OCI-LY1 (cell line): ENCODE results near the gene GPR39.

Experiments
- H2AFZ ChIP-seq: fragments of 200-600 bp; sonication (generic), shearing (Covaris generic); 2 replicates; pipeline ENCODE4 v1.6.0; 2014; ENCODE audit warnings: antibody characterized with exemption, mild to moderate bottlenecking, low read length
- H3F3A ChIP-seq: fragments of 200-600 bp; sonication (generic), shearing (Covaris generic); 2 replicates; pipeline ENCODE4 v1.6.0; 2014; ENCODE audit warnings: mild to moderate bottlenecking, antibody characterized with exemption, low read length, moderate library complexity; ENCODE audit not compliant: insufficient read depth
- H3K27ac ChIP-seq: fragments of 200-600 bp; sonication (generic); 2 replicates; pipeline ENCODE4 v1.5.1; 2014; ENCODE audit warnings: low read length, mixed run types, mild to moderate bottlenecking, low read depth; ENCODE audit not compliant: poor library complexity, severe bottlenecking
- H3K27me3 ChIP-seq: fragments of 200-600 bp; sonication (generic); 2 replicates; pipeline ENCODE4 v1.6.0; 2014; ENCODE audit warnings: antibody characterized with exemption, mild to moderate bottlenecking, low read length, moderate library complexity; ENCODE audit not compliant: insufficient read depth
- H3K36me3 ChIP-seq: fragments of 200-600 bp; sonication (generic); 2 replicates; pipeline ENCODE4 v1.6.1; 2014; ENCODE audit warnings: mild to moderate bottlenecking, antibody characterized with exemption, low read length, moderate library complexity, mixed read lengths; ENCODE audit not compliant: insufficient read depth
- H3K4me1 ChIP-seq: fragments of 200-600 bp; sonication (generic); 2 replicates; pipeline ENCODE4 v1.5.1; 2014; ENCODE audit warnings: mild to moderate bottlenecking, low read length, moderate library complexity; ENCODE audit not compliant: insufficient read depth, severe bottlenecking
- H3K4me2 ChIP-seq: fragments of 200-600 bp; sonication (generic), shearing (Covaris generic); 2 replicates; pipeline ENCODE4 v1.6.1; 2014; ENCODE audit warnings: low read length
- H3K4me3 ChIP-seq: fragments of 200-600 bp; sonication (generic); 2 replicates; pipeline ENCODE4 v1.5.1; 2014; ENCODE audit warnings: low read length, low read depth, mild to moderate bottlenecking, mixed read lengths; ENCODE audit not compliant: poor library complexity, severe bottlenecking
- H3K79me2 ChIP-seq: fragments of 200-600 bp; shearing (Covaris generic); 2 replicates; pipeline ENCODE4 v1.6.1; 2016; ENCODE audit warnings: mixed run types, low read length, mixed read lengths; ENCODE audit not compliant: insufficient read depth
- H3K9ac ChIP-seq: fragments of 200-600 bp; sonication (generic), shearing (Covaris generic); 2 replicates; pipeline ENCODE4 v1.6.1; 2014; ENCODE audit warnings: mild to moderate bottlenecking, low read length, mixed read lengths
- H3K9me2 ChIP-seq: fragments of 200-600 bp; sonication (generic), shearing (Covaris generic); 2 replicates; pipeline ENCODE4 v1.6.1; 2014; ENCODE audit warnings: low read depth, mild to moderate bottlenecking, low read length, mixed read lengths
- H3K9me3 ChIP-seq: fragments of 200-600 bp; shearing (Covaris generic); 2 replicates; pipeline ENCODE4 v1.6.1; 2014; ENCODE audit warnings: low read length, mixed read lengths
- H4K20me1 ChIP-seq: fragments of 200-600 bp; sonication (generic), shearing (Covaris generic); 2 replicates; pipeline ENCODE4 v1.6.0; 2016; ENCODE audit warnings: mild to moderate bottlenecking, low read length; ENCODE audit not compliant: insufficient read depth
- CTCF ChIP-seq: fragments of 200-600 bp; sonication (generic), shearing (Covaris generic); IDR thresholded peaks from 2 replicates; pipeline ENCODE4 v1.5.1; 2017; ENCODE audit warnings: mild to moderate bottlenecking, antibody characterized with exemption, low read length, moderate library complexity, mixed read lengths
- EZH2 ChIP-seq: fragments of 200-600 bp; sonication (generic), shearing (Covaris generic); IDR thresholded peaks from 2 replicates; pipeline ENCODE4 v1.8.0; 2017; ENCODE audit warnings: borderline replicate concordance, mixed run types, mild to moderate bottlenecking, antibody characterized with exemption, low read length, moderate library complexity, mixed read lengths

The GPR39 gene

GRCh38 chr2:132595186-132595585 lies 178.6 kb downstream of the GPR39 start:
- H3K4me2 ChIP-seq: no peak overlapping the region
- H3K27ac ChIP-seq: no peak overlapping the region
- TF ChIP-seq EZH2 (no peak), CTCF (no peak)
- no peaks in the 10 kb centered on the region for H3K9me3 ChIP-seq
- no peak overlapping the region for H2AFZ ChIP-seq
- no peaks in the 10 kb centered on the region for H3K79me2 ChIP-seq
- no peaks in the 10 kb centered on the region for H3K36me3 ChIP-seq
- no peaks in the 10 kb centered on the region for H4K20me1 ChIP-seq
- no peaks in the 10 kb centered on the region for H3K4me1 ChIP-seq
- H3K27me3 ChIP-seq: no peaks in the 10 kb centered on the region
- H3F3A ChIP-seq: no peaks in the 10 kb centered on the region
- H3K4me3 ChIP-seq: no peak overlapping the region
- no peaks in the 10 kb centered on the region for H3K9me2 ChIP-seq
- no peak overlapping the region for H3K9ac ChIP-seq

- Histone ChIP-seq H3K4me2 (no peak overlapping the region), H3K27ac (no peak overlapping the region), H2AFZ (no peak overlapping the region), H3K9me3 (no peaks in the 10 kb centered on the region), H3K4me3 (no peak overlapping the region), H3K9me2 (no peaks in the 10 kb centered on the region), H4K20me1 (no peaks in the 10 kb centered on the region), H3K9ac (no peak overlapping the region), H3F3A (no peaks in the 10 kb centered on the region), H3K36me3 (no peaks in the 10 kb centered on the region), H3K79me2 (no peaks in the 10 kb centered on the region), H3K4me1 (no peaks in the 10 kb centered on the region), H3K27me3 (no peaks in the 10 kb centered on the region)
- TF ChIP-seq CTCF: no peak
- no peak for TF ChIP-seq EZH2
Observed at GRCh38 chr2:132595693-132596092, 179.1 kb downstream of the GPR39 start.

- Histone ChIP-seq H2AFZ (no peak overlapping the region), H3K9ac (no peak overlapping the region), H3K4me1 (no peaks in the 10 kb centered on the region), H3K4me2 (no peak overlapping the region), H3K4me3 (no peak overlapping the region), H3F3A (no peaks in the 10 kb centered on the region), H3K79me2 (no peaks in the 10 kb centered on the region), H3K9me2 (no peaks in the 10 kb centered on the region), H3K36me3 (no peaks in the 10 kb centered on the region), H3K9me3 (no peaks in the 10 kb centered on the region), H3K27ac (no peak overlapping the region), H4K20me1 (no peaks in the 10 kb centered on the region), H3K27me3 (no peaks in the 10 kb centered on the region)
- no peak for TF ChIP-seq CTCF
- no peak for TF ChIP-seq EZH2
Observed at GRCh38 chr2:132597166-132597565, 180.6 kb downstream of the GPR39 start.
